ENCODE results near the gene RNF135.
"Not testable (repeated sequence)": the region's sequence is repeated elsewhere in the genome, so short reads cannot be mapped to it uniquely, and the experiment has no call there.

RNF135 gene

DNA sequence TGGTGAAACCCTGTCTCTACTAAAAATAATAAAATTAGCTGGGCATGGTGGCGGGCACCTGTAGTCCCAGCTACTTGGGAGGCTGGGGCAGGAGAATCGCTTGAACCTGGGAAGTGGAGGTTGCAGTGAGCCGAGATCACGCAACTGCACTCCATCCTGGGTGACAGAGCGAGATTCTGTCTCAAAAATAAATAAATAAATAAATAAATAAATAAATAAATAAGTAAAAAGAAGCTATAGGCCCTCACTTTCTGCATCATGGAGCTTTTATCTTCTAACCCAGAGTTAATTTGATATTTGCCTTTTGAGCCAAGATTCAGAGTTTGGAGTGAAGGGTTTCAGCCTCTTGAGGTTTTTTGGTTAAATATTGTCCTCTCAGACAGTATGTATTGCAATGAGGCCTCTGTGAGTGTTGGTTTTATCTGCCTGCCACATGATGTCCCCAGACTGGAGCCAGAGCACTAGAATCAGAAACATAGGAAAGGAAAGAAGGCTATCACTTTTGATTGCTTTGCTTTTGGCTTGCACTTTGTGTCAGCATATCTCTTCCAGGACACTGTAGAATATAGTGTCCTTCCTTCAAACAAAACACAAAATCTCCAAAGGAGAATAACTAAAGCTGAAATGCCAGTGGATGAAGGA is 32.5 kb downstream of the RNF135 start:
- DNase-seq: no peak

- DNase-seq: no peak
Observed at GRCh38 chr17:31004160-31004559, 33.3 kb downstream of the RNF135 start.

- DNase-seq: no peak
Observed at GRCh38 chr17:31007695-31008373, 37.0 kb downstream of the RNF135 start.

DNA sequence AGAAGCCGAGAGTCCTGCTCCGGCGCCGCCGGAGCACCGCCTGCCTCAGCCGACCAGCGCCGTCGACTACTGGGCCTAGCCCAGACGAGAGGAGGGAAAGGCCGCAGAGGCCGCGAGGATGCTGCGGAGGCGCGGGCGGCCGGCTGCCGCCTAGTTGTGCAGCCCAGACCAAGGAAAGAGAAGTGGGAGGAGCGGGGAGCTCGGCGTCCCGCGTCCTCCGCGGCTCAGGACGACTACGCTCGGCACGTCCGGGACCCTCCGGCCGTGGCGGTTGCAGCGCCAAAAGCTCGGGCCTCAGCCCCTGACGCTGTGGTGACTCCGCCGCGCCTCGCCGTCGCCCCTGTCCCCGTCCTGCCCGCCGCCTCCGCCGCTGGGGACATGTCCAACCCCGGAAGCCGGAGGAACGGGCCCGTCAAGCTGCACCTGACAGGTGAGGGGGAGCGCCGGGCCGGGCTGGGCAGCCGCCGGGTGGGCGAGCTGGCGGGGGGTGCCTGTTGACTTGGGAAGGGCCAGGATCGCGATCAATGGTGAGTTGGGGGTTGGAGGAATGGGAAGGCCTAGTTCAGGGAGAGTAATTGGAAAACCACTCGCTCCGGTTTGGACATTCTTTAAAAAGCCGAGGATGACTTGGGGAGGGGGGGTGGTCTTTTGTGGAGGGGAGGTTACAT is 37.7 kb downstream of the RNF135 start:
- peak; percentile 24 to 37 for DNase-seq

DNA sequence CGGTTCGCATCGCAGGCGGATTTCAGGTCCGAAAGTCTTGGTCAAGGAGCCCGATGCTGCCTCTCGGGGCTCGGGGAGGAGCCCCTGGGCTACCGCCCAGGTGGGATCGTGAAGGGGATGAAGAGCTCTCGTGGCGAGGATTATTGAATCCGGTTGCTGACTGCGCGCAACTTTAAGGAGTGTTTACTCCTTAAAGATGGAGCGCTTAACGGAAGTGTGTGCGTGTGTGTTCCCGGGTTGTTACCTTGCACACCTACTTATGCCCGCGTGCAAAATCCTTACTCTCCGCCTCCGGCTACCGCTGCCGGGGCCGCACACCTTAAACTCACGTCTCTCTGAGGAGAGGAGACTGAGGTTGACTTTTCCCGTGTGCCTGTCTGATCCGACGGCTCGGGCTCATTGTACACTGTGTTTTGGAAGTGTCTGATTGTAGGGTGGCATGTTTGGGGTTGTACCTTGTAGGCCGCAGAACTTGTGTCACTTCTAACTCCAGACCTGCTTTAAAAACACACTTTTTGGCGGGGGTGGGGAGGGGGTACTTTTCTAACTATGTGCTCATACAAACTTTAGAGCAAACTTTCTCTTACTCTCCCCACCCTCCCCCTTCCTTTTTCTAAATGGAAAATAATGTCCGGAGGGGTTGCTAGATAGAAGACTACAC is 38.3 kb downstream of the RNF135 start:
- peak in 1 of 2 experiments; percentile 3 for DNase-seq

DNA sequence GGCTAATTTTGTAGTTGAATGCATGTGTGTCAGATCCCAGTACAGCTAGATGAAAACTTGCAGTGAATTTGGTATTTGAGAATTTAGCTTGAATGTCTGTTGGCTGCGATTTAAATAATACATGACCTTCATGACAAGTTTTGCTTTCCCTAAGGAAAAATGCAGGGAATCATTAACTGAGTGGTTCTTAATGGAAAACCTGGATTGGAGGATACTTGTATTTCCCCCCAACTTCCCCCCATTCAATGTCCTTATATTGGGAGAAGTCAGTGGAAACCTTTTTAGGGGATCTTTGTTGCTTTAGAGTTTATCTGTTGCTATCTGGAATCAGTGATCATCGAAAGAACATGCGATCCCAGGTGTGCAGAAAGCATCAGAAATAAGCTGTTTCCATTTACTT is 39.2 kb downstream of the RNF135 start:
- DNase-seq: not testable (repeated sequence)

GRCh38 chr17:31013844-31014243 is 43.0 kb downstream of the RNF135 start:
- DNase-seq: no peak

DNA sequence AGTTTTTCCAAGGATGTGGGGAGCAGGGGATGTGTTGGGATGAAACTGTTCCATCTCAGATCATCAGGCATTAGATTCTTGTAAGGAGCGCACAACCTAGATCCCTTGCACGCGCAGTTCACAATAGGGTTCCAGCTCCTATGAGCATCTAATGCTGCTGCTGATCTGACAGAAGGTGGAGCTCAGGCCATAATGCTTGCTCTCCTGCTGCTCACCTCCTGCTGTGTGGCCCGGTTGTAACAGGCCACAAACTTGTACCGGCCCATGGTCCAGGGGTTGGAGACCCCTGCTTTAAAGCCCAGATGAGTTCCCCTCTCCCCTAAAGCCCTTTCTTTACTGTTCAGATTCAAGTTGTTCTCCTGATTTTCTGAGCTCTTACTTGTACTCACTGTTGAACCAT is 44.8 kb downstream of the RNF135 start:
- no peak for DNase-seq

- DNase-seq: no peak
Observed at GRCh38 chr17:31019004-31019403, 48.2 kb downstream of the RNF135 start.

DNA sequence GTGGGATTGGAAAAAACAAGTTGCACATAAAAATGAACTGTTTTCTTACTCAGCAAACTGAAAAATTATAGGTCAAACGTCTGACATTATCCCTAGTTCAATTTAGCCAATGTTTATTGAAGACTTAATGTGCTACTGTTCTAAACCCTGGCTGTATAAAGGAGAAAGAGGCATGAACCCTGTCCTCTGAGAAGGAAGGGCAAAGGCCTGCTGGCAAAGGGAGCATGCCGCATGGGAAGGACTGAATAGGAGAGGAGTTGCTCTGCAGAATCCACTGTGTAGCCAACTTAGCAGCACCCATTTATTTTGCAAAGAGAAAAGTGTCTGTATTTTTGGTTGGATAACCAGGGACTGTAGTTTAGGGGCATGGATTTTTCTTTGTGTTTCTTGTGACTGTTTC is 52.3 kb downstream of the RNF135 start:
- DNase-seq: not testable (repeated sequence)

DNA sequence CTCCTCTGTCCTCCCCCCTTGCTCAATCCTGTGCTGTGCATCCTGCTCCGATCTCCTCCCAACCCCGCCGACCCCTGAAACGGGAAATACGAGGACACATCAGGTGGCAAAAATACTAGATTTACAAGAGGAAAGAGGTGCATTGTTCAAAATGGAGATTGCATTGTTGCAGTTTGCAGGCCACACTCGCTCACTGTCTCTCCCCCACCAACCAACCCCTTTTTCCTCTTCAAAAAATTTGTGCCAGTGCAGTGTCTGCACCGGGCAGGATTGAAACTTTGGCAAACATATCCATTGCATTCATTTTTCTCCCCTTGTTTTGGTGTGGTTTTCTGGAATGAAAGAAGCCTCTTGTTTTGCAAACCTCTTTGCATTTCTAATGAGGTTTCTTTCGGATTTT is 61.0 kb downstream of the RNF135 start:
- DNase-seq: no peak

DNA sequence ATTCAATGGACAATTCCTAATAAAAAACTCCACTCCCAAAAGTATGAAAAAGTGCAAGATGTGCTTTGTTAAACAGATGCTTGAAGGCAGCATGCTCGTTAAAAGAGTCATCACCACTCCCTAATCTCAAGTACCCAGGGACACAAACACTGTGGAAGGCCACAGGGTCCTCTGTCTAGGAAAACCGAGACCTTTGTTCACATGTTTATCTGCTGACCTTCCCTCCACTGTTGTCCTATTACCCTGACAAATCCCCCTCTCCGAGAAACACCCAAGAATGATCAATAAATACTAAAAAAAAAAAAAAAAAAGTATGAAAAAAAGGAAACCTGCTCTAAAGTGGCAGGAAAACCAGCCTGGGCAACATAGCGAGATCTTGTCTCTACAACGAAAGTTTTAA is 64.8 kb downstream of the RNF135 start:
- DNase-seq: not testable (repeated sequence)

- not testable (repeated sequence) for DNase-seq
Observed at GRCh38 chr17:31040837-31041236, 70.0 kb downstream of the RNF135 start.

GRCh38 chr17:31042378-31042777 is 71.5 kb downstream of the RNF135 start:
- DNase-seq: not testable (repeated sequence)

- DNase-seq: not testable (repeated sequence)
Observed at GRCh38 chr17:31046856-31047425, 76.1 kb downstream of the RNF135 start.

GRCh38 chr17:31048142-31048541 is 77.3 kb downstream of the RNF135 start:
- DNase-seq: no peak

DNA sequence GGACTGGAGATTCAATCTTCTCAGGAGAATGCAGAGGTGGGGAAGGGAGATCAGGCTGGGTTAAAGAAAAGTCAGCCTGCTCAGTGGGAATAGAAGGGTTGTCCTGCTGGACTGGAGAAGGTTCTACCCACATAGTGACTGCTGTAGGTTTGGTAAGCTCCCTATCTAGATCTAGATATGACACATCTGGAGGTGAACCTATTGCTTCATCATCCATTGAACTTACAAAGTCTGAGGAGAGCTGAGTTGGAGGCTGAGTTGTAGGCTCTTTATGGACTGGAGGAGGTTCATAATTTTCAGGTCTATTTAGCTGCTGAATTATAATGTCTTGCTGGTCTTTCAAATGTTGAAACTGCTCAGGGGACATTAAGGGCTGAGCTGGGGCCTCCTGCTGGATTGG is 77.9 kb downstream of the RNF135 start:
- DNase-seq: no peak

Measured in activated CD4-positive, alpha-beta T cell treated with anti-CD3 and anti-CD28 coated beads, Interleukin-2, amount 50 U/mL, for 4 hours (primary cell).